Measurements from ENCODE around the gene OXCT2. TPM values are rescaled to one million over a fixed set of nuclear protein-coding genes. Genes with fewer than 3 reads are reported as not detected.

OXCT2 gene
- total and polyA plus RNA-seq, 2 of the 13 experiments (the other 11 are each of a cell fraction or from before 2014, with no cell fraction given), result 0.21 to 0.33 TPM

DNA sequence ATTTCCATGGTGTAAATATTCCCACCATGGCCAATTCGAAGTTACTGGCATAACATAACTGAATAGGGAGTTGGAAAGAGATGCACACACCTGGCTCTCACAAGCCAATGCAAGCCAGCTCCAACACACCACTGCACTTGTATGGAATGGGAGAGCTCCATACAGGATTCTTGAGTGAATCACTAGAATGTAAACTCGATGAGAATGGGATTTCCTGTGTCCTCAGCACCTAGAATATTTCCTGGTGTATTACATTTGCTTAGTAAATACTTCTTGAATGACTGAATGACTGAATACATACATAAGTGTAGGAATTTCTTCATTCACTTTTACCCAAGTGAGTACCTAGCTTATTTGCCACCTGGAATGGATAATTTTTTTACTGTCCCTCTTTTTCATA, 48.7 kb downstream of the OXCT2 start:
- Histone ChIP-seq H3K9ac (ENCODE audit: insufficient read depth, low read depth, low read length) (no peak overlapping the region), H3K4me3 (replicated peaks in 1 of 3; ENCODE audit: insufficient read depth in 1 of 3, low read depth in 2 of 3, low read length in 3 of 3) (no peak overlapping the region), H3K36me3 (replicated peaks in 1 of 2; ENCODE audit: control insufficient read depth in 1 of 2, insufficient read depth in 2 of 2, low read length in 2 of 2) (no peaks in the 10 kb centered on the region), H3K79me2 (ENCODE audit: insufficient read depth, low read length) (no peaks in the 10 kb centered on the region), H3K27ac (ENCODE audit: extremely low read length, insufficient read depth, low read length) (no peak overlapping the region), H4K20me1 (ENCODE audit: insufficient read depth, low read length) (no peaks in the 10 kb centered on the region), H3K4me1 (ENCODE audit: insufficient read depth, low read length) (no peaks in the 10 kb centered on the region), H3K4me2 (ENCODE audit: low read depth, low read length) (no peak overlapping the region), H3K27me3 (ENCODE audit: control insufficient read depth in 1 of 2, insufficient read depth in 2 of 2, low read length in 2 of 2) (peaks cover 0 to 7% of the 10 kb centered on the region in 2 experiments; a peak in 1 of 5 replicates), H2AFZ (ENCODE audit: low read length) (no peak overlapping the region), H3K9me3 (ENCODE audit: low read length) (no peaks in the 10 kb centered on the region)
- TF ChIP-seq SMC3 (IDR thresholded peaks at IDR 0.05; ENCODE audit: low read length) (no peak), ZNF24 (IDR thresholded peaks at IDR 0.05) (peak; percentile 43; the same call in 1 of the 2 replicates), HNRNPH1 (optimal IDR thresholded peaks at IDR 0.05; ENCODE audit: low read depth, low read length) (no peak), SALL1 (CRISPR knock-in tag; IDR thresholded peaks at IDR 0.05) (no peak), POGZ (CRISPR knock-in tag; IDR thresholded peaks at IDR 0.05) (no peak), ZNF570 (CRISPR knock-in tag; IDR thresholded peaks at IDR 0.05; ENCODE audit: borderline replicate concordance) (no peak)
- in situ Hi-C loops (cut with HindIII; ENCODE audit: extremely low pct_ligation_motif_present, low pct_unique_long_range_greater_than_20kb), result loop anchor here (10.0 kb wide), 1 partner anchor 118 kb away; no protein-coding TSS in a partner anchor
- intact Hi-C loops (cut with micrococcal nuclease; ENCODE audit: unreplicated experiment), result loop anchor here (5.0 kb wide), 1 partner anchor 50 kb away; the partner anchor contains the start of gene NT5C1A
- no peak for DNase-seq (ENCODE audit: low spot score)
- POLR2A ChIA-PET, result no interaction called here
- no TSS peak for BruUV-seq (replicated peaks)
- CTCF ChIA-PET (ENCODE audit: low intra/inter-chr PET ratio, low total read pairs), result no interaction called here
- no peak for FAIRE-seq
- ATAC-seq, result no peak
- WGBS (ENCODE audit: low lambda C conversion rate), result 0% methylated on average over 2 of the region's 2 CpGs

DNA sequence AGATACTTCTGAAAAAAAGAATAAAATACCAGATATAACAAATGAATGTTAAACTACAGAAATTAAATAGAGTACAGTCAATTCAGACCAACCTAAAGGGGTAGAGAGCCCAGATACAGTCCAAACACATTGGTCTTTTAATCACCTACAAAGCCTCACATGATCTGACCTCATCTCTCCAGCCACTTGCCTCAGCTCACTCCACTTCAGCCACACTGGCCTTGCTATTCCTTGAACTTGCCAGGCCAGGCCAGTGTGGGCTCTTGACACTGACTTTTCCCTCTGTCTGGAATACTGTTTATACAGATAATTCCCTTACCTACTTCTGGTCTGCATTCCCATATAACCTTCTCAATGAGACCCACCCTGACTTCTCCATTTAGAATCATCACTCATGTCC, 49.5 kb downstream of the OXCT2 start:
- in situ Hi-C loops (cut with HindIII; ENCODE audit: extremely low pct_ligation_motif_present, low pct_unique_long_range_greater_than_20kb), result loop anchor here (10.0 kb wide), 1 partner anchor 117 kb away; no protein-coding TSS in a partner anchor
- no peak overlapping the region for H3K4me3 ChIP-seq (replicated peaks in 1 of 3; ENCODE audit: insufficient read depth in 1 of 3, low read depth in 2 of 3, low read length in 3 of 3)
- no TSS peak for BruUV-seq (replicated peaks)
- H3K36me3 ChIP-seq (replicated peaks in 1 of 2; ENCODE audit: control insufficient read depth in 1 of 2, insufficient read depth in 2 of 2, low read length in 2 of 2), result no peaks in the 10 kb centered on the region
- H3K9me3 ChIP-seq (ENCODE audit: low read length), result no peaks in the 10 kb centered on the region
- ATAC-seq (no peak), FAIRE-seq (no peak), DNase-seq (ENCODE audit: low spot score) (no peak)
- ChIA-PET CTCF (ENCODE audit: low intra/inter-chr PET ratio, low total read pairs) (no interaction called here), POLR2A (no interaction called here)
- no peak overlapping the region for H3K27ac ChIP-seq (ENCODE audit: extremely low read length, insufficient read depth, low read length)
- H2AFZ ChIP-seq (ENCODE audit: low read length), result no peak overlapping the region
- H3K4me1 ChIP-seq (ENCODE audit: insufficient read depth, low read length), result no peaks in the 10 kb centered on the region
- H3K9ac ChIP-seq (ENCODE audit: insufficient read depth, low read depth, low read length), result no peak overlapping the region
- intact Hi-C loops (cut with micrococcal nuclease; ENCODE audit: unreplicated experiment), result loop anchor here (5.0 kb wide), 1 partner anchor 49 kb away; the partner anchor contains the start of gene NT5C1A
- H3K4me2 ChIP-seq (ENCODE audit: low read depth, low read length), result no peak overlapping the region
- no peaks in the 10 kb centered on the region for H4K20me1 ChIP-seq (ENCODE audit: insufficient read depth, low read length)
- peaks cover 0 to 7% of the 10 kb centered on the region in 2 experiments; a peak in 1 of 5 replicates for H3K27me3 ChIP-seq (ENCODE audit: control insufficient read depth in 1 of 2, insufficient read depth in 2 of 2, low read length in 2 of 2)
- no peaks in the 10 kb centered on the region for H3K79me2 ChIP-seq (ENCODE audit: insufficient read depth, low read length)
- TF ChIP-seq DRAP1 (CRISPR knock-in tag; IDR thresholded peaks at IDR 0.05) (no peak), NFYC (CRISPR knock-in tag; IDR thresholded peaks at IDR 0.05) (no peak), ZNF691 (CRISPR knock-in tag; IDR thresholded peaks at IDR 0.05; ENCODE audit: borderline replicate concordance, low read depth) (no peak), YEATS4 (CRISPR knock-in tag; IDR thresholded peaks at IDR 0.05; ENCODE audit: borderline replicate concordance) (no peak), ZNF563 (CRISPR knock-in tag; IDR thresholded peaks at IDR 0.05) (no peak), HNRNPH1 (optimal IDR thresholded peaks at IDR 0.05; ENCODE audit: low read depth, low read length) (no peak), HMG20B (CRISPR knock-in tag; conservative IDR thresholded peaks at IDR 0.05) (no peak)
- TF ChIP-seq, protein P1, sequence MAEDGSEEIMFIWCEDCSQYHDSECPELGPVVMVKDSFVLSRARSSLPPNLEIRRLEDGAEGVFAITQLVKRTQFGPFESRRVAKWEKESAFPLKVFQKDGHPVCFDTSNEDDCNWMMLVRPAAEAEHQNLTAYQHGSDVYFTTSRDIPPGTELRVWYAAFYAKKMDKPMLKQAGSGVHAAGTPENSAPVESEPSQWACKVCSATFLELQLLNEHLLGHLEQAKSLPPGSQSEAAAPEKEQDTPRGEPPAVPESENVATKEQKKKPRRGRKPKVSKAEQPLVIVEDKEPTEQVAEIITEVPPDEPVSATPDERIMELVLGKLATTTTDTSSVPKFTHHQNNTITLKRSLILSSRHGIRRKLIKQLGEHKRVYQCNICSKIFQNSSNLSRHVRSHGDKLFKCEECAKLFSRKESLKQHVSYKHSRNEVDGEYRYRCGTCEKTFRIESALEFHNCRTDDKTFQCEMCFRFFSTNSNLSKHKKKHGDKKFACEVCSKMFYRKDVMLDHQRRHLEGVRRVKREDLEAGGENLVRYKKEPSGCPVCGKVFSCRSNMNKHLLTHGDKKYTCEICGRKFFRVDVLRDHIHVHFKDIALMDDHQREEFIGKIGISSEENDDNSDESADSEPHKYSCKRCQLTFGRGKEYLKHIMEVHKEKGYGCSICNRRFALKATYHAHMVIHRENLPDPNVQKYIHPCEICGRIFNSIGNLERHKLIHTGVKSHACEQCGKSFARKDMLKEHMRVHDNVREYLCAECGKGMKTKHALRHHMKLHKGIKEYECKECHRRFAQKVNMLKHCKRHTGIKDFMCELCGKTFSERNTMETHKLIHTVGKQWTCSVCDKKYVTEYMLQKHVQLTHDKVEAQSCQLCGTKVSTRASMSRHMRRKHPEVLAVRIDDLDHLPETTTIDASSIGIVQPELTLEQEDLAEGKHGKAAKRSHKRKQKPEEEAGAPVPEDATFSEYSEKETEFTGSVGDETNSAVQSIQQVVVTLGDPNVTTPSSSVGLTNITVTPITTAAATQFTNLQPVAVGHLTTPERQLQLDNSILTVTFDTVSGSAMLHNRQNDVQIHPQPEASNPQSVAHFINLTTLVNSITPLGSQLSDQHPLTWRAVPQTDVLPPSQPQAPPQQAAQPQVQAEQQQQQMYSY (CRISPR knock-in tag; IDR thresholded peaks at IDR 0.05), result no peak
- TF ChIP-seq, protein P2, sequence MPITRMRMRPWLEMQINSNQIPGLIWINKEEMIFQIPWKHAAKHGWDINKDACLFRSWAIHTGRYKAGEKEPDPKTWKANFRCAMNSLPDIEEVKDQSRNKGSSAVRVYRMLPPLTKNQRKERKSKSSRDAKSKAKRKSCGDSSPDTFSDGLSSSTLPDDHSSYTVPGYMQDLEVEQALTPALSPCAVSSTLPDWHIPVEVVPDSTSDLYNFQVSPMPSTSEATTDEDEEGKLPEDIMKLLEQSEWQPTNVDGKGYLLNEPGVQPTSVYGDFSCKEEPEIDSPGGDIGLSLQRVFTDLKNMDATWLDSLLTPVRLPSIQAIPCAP (CRISPR knock-in tag; IDR thresholded peaks at IDR 0.05; ENCODE audit: low read depth), result no peak
